GM10248 (cell line): ENCODE results near the gene SEC63.
A peak's percentile ranks its signal among the peaks of the same experiment; 100 is the strongest.
"Not testable (repeated sequence)": the region's sequence is repeated elsewhere in the genome, so short reads cannot be mapped to it uniquely, and the experiment has no call there.

ENCODE experiments used
- CTCF ChIA-PET: fragments of 300-600 bp; sonication (Branson Sonifier 250); formaldehyde crosslinking; extraction: SDS; loops from one replicate; lab custom pipeline; 2021; ENCODE audit warnings: antibody characterized with exemption; lab: Yijun Ruan, JAX
- POLR2A ChIA-PET: fragments of 350-650 bp; sonication (Branson Sonifier 250); formaldehyde crosslinking; extraction: SDS; loops from one replicate; lab custom pipeline; 2020; ENCODE audit warnings: antibody characterized with exemption; lab: Yijun Ruan, JAX
- DNase-seq: peaks from one replicate; pipeline ENCODE4 v3.0.0; 2012; ENCODE audit errors: extremely low spot score
- CTCF ChIP-seq: IDR thresholded peaks from 2 replicates; pipeline ENCODE4 v1.5.1; 2012; ENCODE audit warnings: mild to moderate bottlenecking, low read depth; ENCODE audit errors: extremely low read depth, missing control alignments, control extremely low read depth

SEC63 gene

GRCh38 chr6:107894809-107895396 is 63.1 kb downstream of the SEC63 start:
- no peak for TF ChIP-seq CTCF
- DNase-seq = no peak
- ChIA-PET CTCF (no interaction called here), POLR2A (no interaction called here)

GRCh38 chr6:107890431-107890830 is 67.6 kb downstream of the SEC63 start:
- POLR2A ChIA-PET, DNase-seq: not testable (repeated sequence)
- CTCF ChIA-PET = interaction anchor here (1.4 to 2.5 kb wide), 2 partner anchors 23 to 74 kb away, joined by 3 to 7 read pairs; no protein-coding TSS in a partner anchor

GRCh38 chr6:107885950-107886349 is 72.1 kb downstream of the SEC63 start:
- DNase-seq, POLR2A ChIA-PET: not testable (repeated sequence)
- CTCF ChIA-PET = interaction anchor here (1.0 kb wide), 2 partner anchors 8 to 11 kb away, joined by 3 read pairs; no protein-coding TSS in a partner anchor

GRCh38 chr6:107879941-107880340 is 78.1 kb downstream of the SEC63 start:
- POLR2A ChIA-PET = no interaction called here
- TF ChIP-seq CTCF = no peak
- no peak for DNase-seq
- CTCF ChIA-PET = interaction anchor here (2.1 to 2.8 kb wide), 2 partner anchors 11 to 13 kb away, joined by 5 to 9 read pairs; no protein-coding TSS in a partner anchor

- peak; percentile 44 for DNase-seq
- CTCF ChIA-PET = interaction anchor here (2.1 kb wide), 1 partner anchor 11 kb away, joined by 5 read pairs; no protein-coding TSS in a partner anchor
- TF ChIP-seq CTCF = no peak
- POLR2A ChIA-PET = no interaction called here
Measured at GRCh38 chr6:107877968-107878367, 80.0 kb downstream of the SEC63 start.

GRCh38 chr6:107871976-107872375 is 86.0 kb downstream of the SEC63 start:
- DNase-seq = no peak
- CTCF ChIA-PET = interaction anchor here (1.3 kb wide), 1 partner anchor 54 kb away, joined by 3 read pairs; no protein-coding TSS in a partner anchor
- TF ChIP-seq CTCF = no peak
- POLR2A ChIA-PET = no interaction called here

- POLR2A ChIA-PET, DNase-seq: not testable (repeated sequence)
- CTCF ChIA-PET = interaction anchor here (1.3 to 1.7 kb wide), 2 partner anchors 24 to 54 kb away, joined by 3 to 7 read pairs; no protein-coding TSS in a partner anchor
Measured at GRCh38 chr6:107871512-107871911, 86.5 kb downstream of the SEC63 start.

GRCh38 chr6:107871016-107871415 is 87.0 kb downstream of the SEC63 start:
- DNase-seq = no peak
- POLR2A ChIA-PET = no interaction called here
- CTCF ChIA-PET = interaction anchor here (1.0 to 1.7 kb wide), 4 partner anchors 17 to 110 kb away, joined by 3 to 7 read pairs (median 3); no protein-coding TSS in a partner anchor
- TF ChIP-seq CTCF = no peak
